Hepatocyte (in vitro differentiated cells): ENCODE measurements around the gene LXN. TPM values are rescaled to one million over a fixed set of nuclear protein-coding genes. Genes with fewer than 3 reads are reported as not detected.

Experiments
- DNase-seq: peaks from one replicate; pipeline ENCODE4 v3.0.0-alpha.2; 2016; ENCODE audit warnings: low spot score
- H2AFZ ChIP-seq: fragments of 200-600 bp; sonication (generic); 2 replicates; pipeline ENCODE4 v1.6.0; 2016; ENCODE audit warnings: antibody characterized with exemption, mild to moderate bottlenecking
- H3K27ac ChIP-seq: fragments of 200-600 bp; sonication (generic); 2 replicates; pipeline ENCODE4 v1.5.1; 2016; ENCODE audit warnings: mild to moderate bottlenecking
- H3K27me3 ChIP-seq: fragments of 200-600 bp; sonication (generic); 2 replicates; pipeline ENCODE4 v1.6.1; 2016
- H3K36me3 ChIP-seq: fragments of 200-600 bp; sonication (generic); replicated peaks from 2 replicates; pipeline ENCODE4 v1.5.1; 2016; ENCODE audit warnings: low read depth; ENCODE audit not compliant: insufficient read depth
- H3K4me1 ChIP-seq: fragments of 200-600 bp; sonication (generic); 2 replicates; pipeline ENCODE4 v1.5.1; 2016; ENCODE audit warnings: mild to moderate bottlenecking, moderate library complexity; ENCODE audit not compliant: insufficient read depth
- H3K4me2 ChIP-seq: fragments of 200-600 bp; sonication (generic); 2 replicates; pipeline ENCODE4 v1.6.0; 2016
- H3K4me3 ChIP-seq: fragments of 200-600 bp; sonication (generic); 2 replicates; pipeline ENCODE4 v1.5.1; 2016; ENCODE audit warnings: mild to moderate bottlenecking
- H3K79me2 ChIP-seq: fragments of 200-600 bp; sonication (generic); 2 replicates; pipeline ENCODE4 v1.6.0; 2017; ENCODE audit warnings: mild to moderate bottlenecking
- H3K9me2 ChIP-seq: fragments of 200-600 bp; sonication (generic); replicated peaks from 2 replicates; pipeline ENCODE4 v1.6.0; 2017; ENCODE audit warnings: mild to moderate bottlenecking; ENCODE audit not compliant: insufficient read depth
- H3K9me3 ChIP-seq: fragments of 200-600 bp; sonication (generic); 2 replicates; pipeline ENCODE4 v1.5.1; 2016; ENCODE audit warnings: low read depth, mild to moderate bottlenecking
- H4K20me1 ChIP-seq: fragments of 200-600 bp; sonication (generic); 2 replicates; pipeline ENCODE4 v1.6.0; 2016; ENCODE audit warnings: mild to moderate bottlenecking; ENCODE audit not compliant: insufficient read depth, poor library complexity, severe bottlenecking
- EZH2 ChIP-seq: fragments of 200-600 bp; sonication (generic); IDR thresholded peaks from 2 replicates; pipeline ENCODE4 v1.6.1; 2016; ENCODE audit warnings: antibody characterized with exemption, mild to moderate bottlenecking, borderline replicate concordance
- EZH2phosphoT487 ChIP-seq: fragments of 200-600 bp; sonication (generic); IDR thresholded peaks from one replicate; pipeline ENCODE4 v1.6.1; 2018; ENCODE audit warnings: antibody characterized with exemption, mild to moderate bottlenecking, low read depth, moderate library complexity; ENCODE audit not compliant: unreplicated experiment, severe bottlenecking
- WGBS: methylation state at CpG from one replicate; pipeline ENCODE4 v1.1.6; 2016; ENCODE audit warnings: low lambda C conversion rate; ENCODE audit errors: missing lambda C conversion rate; 5-methylcytosine and 5-hydroxymethylcytosine counted together
- polyA plus RNA-seq: library from polyadenylated mRNA; unstranded; fragments of >200 nt; fragmentation: Nextera tagmentation; extraction: Ambion mirVana; gene quantifications from 2 replicates; pipeline ENCODE4 v1.2.1, GENCODE V29; 2016
- total RNA-seq: library from RNA; depleted of rRNA; stranded (reverse); fragments of >200 nt; gene quantifications from 2 replicates; pipeline ENCODE4 v1.2.3, GENCODE V29; 2014
- TF ChIP-seq, protein P1 (sequence below): fragments of 200-600 bp; sonication (generic); IDR thresholded peaks from 2 replicates; pipeline ENCODE4 v1.5.1; 2016; ENCODE audit warnings: antibody characterized with exemption, mild to moderate bottlenecking; ENCODE audit not compliant: poor library complexity

LXN gene
- total and polyA plus RNA-seq, 2 experiments from 2014 or later = 19.6 to 21.3 TPM

DNA sequence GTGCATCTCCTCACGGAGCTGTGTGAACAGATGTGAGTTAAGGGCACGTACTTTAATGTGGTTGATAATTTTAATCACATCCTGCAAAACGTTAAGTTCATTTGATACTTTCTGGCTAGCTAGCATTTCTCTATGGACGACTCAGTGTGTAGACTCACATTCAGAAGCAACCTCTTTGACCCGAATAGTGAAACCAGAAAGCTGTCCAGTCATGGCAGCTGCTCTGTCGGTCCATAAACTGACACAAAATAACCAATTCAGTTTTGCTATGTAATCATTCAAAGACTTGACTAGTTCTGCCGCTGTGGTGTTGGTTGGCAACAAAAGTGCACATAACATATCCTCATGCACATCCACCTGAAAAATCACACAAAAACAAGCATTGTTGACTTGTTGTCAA lies 31.8 kb downstream of the LXN start:
- Histone ChIP-seq H3K4me3 (no peak overlapping the region), H3K9me3 (no peaks in the 10 kb centered on the region), H3K36me3 (no peaks in the 10 kb centered on the region), H4K20me1 (no peaks in the 10 kb centered on the region), H3K27ac (no peak overlapping the region), H3K9me2 (no peaks in the 10 kb centered on the region), H2AFZ (no peak overlapping the region), H3K79me2 (peaks cover 10% of the 10 kb centered on the region), H3K4me2 (no peak overlapping the region), H3K4me1 (peaks cover 6% of the 10 kb centered on the region), H3K27me3 (no peaks in the 10 kb centered on the region)
- DNase-seq = no peak
- WGBS = 89% methylated on average over 7 of the region's 7 CpGs
- TF ChIP-seq, protein P1, sequence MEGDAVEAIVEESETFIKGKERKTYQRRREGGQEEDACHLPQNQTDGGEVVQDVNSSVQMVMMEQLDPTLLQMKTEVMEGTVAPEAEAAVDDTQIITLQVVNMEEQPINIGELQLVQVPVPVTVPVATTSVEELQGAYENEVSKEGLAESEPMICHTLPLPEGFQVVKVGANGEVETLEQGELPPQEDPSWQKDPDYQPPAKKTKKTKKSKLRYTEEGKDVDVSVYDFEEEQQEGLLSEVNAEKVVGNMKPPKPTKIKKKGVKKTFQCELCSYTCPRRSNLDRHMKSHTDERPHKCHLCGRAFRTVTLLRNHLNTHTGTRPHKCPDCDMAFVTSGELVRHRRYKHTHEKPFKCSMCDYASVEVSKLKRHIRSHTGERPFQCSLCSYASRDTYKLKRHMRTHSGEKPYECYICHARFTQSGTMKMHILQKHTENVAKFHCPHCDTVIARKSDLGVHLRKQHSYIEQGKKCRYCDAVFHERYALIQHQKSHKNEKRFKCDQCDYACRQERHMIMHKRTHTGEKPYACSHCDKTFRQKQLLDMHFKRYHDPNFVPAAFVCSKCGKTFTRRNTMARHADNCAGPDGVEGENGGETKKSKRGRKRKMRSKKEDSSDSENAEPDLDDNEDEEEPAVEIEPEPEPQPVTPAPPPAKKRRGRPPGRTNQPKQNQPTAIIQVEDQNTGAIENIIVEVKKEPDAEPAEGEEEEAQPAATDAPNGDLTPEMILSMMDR = no peak
- no peak for TF ChIP-seq EZH2
- no peak for TF ChIP-seq EZH2phosphoT487

DNA sequence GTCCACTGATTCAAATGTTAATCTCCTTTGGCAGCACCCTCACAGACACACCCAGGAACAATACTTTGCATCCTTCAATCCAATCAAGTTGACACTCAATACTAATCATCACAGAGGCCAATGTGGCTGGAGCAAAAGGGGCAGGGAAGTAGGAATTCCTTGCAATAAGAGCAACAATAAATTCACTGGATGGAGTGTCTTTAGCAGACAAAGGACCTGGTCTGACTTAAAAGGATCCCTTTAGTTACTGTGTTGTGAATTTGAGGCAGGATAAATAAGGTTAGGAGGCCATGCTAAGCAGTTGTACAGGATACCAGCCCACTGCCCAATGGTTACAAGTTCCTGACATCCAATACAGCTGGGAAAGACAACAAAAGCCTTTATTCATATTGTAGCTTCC lies 40.5 kb downstream of the LXN start:
- Histone ChIP-seq H3K27me3 (no peaks in the 10 kb centered on the region), H3K9me2 (no peaks in the 10 kb centered on the region), H3K36me3 (no peaks in the 10 kb centered on the region), H3K4me2 (no peak overlapping the region), H3K9me3 (no peaks in the 10 kb centered on the region), H3K79me2 (no peaks in the 10 kb centered on the region), H3K4me1 (no peaks in the 10 kb centered on the region), H3K27ac (no peak overlapping the region), H3K4me3 (no peak overlapping the region), H2AFZ (no peak overlapping the region), H4K20me1 (no peaks in the 10 kb centered on the region)
- no peak for DNase-seq
- TF ChIP-seq, protein P1 = no peak
- TF ChIP-seq EZH2phosphoT487 (no peak), EZH2 (no peak)

DNA sequence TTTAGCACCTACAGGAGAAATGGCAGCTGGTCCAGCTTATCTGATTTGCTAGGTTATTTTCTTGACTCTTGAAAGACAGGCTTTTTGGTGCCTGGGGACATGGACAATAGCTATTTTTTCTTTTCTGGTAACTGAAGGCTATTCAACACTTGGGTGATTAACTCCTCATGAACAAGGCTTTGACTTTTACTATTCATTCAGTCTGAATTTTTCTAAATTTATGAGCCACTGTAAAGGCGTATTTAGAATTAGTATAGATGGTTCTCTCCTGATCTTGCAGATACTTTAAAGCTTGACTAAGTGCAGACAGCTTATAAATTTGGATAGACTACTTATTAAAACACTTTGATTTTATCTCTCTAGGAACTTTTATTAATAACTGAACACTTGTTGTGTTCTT lies 46.6 kb downstream of the LXN start:
- TF ChIP-seq EZH2 (no peak), EZH2phosphoT487 (no peak)
- TF ChIP-seq, protein P1 = no peak
- H3K27ac ChIP-seq = no peak overlapping the region
- no peaks in the 10 kb centered on the region for H3K27me3 ChIP-seq
- no peaks in the 10 kb centered on the region for H3K4me1 ChIP-seq
- H3K36me3 ChIP-seq = no peaks in the 10 kb centered on the region
- no peaks in the 10 kb centered on the region for H3K9me3 ChIP-seq
- H3K79me2 ChIP-seq = no peaks in the 10 kb centered on the region
- H4K20me1 ChIP-seq = no peaks in the 10 kb centered on the region
- H2AFZ ChIP-seq = no peak overlapping the region
- 43% methylated on average over 1 of the region's 1 CpG for WGBS
- no peak overlapping the region for H3K4me2 ChIP-seq
- DNase-seq = no peak
- no peaks in the 10 kb centered on the region for H3K9me2 ChIP-seq
- H3K4me3 ChIP-seq = no peak overlapping the region
